ENCODE results near the gene MYRIP.

DNA sequence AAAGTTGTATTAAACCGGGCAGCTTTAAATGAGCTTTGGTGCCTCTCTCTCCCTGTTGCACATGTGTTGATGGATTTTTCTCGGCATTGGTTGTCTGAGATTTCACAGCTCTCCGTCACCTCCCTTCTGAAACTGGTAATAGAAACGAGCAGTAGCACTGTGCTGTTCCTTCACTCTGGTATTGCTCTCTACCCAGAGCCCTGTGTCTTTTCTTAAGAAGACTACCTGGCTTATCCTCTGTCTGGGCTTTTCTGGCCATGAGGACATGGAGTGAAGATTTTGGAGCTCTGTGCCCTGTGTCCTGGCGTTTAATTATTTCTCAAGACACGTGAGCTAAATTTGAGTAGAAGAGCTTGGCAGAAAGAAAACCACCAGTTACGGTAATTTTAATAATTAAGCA lies 290.5 kb downstream of the MYRIP start:
- TF ChIP-seq ZFP30 (CRISPR knock-in tag; IDR thresholded peaks at IDR 0.05) (no peak), CSDC2 (CRISPR knock-in tag; IDR thresholded peaks at IDR 0.05) (no peak), RARB (CRISPR knock-in tag; IDR thresholded peaks at IDR 0.05) (no peak), ISL1 (CRISPR knock-in tag; IDR thresholded peaks at IDR 0.05) (no peak), ZFP3 (CRISPR knock-in tag; IDR thresholded peaks at IDR 0.05) (no peak), GLIS3 (CRISPR knock-in tag; IDR thresholded peaks at IDR 0.05) (no peak), OSR1 (CRISPR knock-in tag; IDR thresholded peaks at IDR 0.05) (no peak), ZNF565 (CRISPR knock-in tag; conservative IDR thresholded peaks at IDR 0.05; ENCODE audit: low read depth) (no peak), ESRRG (CRISPR knock-in tag; IDR thresholded peaks at IDR 0.05) (no peak), TCF4 (CRISPR knock-in tag; IDR thresholded peaks at IDR 0.05; ENCODE audit: borderline replicate concordance) (no peak)
- TF ChIP-seq, protein P1, sequence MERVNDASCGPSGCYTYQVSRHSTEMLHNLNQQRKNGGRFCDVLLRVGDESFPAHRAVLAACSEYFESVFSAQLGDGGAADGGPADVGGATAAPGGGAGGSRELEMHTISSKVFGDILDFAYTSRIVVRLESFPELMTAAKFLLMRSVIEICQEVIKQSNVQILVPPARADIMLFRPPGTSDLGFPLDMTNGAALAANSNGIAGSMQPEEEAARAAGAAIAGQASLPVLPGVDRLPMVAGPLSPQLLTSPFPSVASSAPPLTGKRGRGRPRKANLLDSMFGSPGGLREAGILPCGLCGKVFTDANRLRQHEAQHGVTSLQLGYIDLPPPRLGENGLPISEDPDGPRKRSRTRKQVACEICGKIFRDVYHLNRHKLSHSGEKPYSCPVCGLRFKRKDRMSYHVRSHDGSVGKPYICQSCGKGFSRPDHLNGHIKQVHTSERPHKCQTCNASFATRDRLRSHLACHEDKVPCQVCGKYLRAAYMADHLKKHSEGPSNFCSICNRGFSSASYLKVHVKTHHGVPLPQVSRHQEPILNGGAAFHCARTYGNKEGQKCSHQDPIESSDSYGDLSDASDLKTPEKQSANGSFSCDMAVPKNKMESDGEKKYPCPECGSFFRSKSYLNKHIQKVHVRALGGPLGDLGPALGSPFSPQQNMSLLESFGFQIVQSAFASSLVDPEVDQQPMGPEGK (CRISPR knock-in tag; IDR thresholded peaks at IDR 0.05; ENCODE audit: borderline replicate concordance): no peak
- TF ChIP-seq, protein P2, sequence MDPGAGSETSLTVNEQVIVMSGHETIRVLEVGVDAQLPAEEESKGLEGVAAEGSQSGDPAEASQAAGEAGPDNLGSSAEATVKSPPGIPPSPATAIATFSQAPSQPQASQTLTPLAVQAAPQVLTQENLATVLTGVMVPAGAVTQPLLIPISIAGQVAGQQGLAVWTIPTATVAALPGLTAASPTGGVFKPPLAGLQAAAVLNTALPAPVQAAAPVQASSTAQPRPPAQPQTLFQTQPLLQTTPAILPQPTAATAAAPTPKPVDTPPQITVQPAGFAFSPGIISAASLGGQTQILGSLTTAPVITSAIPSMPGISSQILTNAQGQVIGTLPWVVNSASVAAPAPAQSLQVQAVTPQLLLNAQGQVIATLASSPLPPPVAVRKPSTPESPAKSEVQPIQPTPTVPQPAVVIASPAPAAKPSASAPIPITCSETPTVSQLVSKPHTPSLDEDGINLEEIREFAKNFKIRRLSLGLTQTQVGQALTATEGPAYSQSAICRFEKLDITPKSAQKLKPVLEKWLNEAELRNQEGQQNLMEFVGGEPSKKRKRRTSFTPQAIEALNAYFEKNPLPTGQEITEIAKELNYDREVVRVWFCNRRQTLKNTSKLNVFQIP (CRISPR knock-in tag; IDR thresholded peaks at IDR 0.05; ENCODE audit: borderline replicate concordance, low read depth): no peak
- TF ChIP-seq, protein P3, sequence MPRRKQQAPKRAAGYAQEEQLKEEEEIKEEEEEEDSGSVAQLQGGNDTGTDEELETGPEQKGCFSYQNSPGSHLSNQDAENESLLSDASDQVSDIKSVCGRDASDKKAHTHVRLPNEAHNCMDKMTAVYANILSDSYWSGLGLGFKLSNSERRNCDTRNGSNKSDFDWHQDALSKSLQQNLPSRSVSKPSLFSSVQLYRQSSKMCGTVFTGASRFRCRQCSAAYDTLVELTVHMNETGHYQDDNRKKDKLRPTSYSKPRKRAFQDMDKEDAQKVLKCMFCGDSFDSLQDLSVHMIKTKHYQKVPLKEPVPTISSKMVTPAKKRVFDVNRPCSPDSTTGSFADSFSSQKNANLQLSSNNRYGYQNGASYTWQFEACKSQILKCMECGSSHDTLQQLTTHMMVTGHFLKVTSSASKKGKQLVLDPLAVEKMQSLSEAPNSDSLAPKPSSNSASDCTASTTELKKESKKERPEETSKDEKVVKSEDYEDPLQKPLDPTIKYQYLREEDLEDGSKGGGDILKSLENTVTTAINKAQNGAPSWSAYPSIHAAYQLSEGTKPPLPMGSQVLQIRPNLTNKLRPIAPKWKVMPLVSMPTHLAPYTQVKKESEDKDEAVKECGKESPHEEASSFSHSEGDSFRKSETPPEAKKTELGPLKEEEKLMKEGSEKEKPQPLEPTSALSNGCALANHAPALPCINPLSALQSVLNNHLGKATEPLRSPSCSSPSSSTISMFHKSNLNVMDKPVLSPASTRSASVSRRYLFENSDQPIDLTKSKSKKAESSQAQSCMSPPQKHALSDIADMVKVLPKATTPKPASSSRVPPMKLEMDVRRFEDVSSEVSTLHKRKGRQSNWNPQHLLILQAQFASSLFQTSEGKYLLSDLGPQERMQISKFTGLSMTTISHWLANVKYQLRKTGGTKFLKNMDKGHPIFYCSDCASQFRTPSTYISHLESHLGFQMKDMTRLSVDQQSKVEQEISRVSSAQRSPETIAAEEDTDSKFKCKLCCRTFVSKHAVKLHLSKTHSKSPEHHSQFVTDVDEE (CRISPR knock-in tag; IDR thresholded peaks at IDR 0.05): no peak
